GM19240 (cell line): ENCODE measurements around the gene ABHD14A.

ENCODE experiments used
- DNase-seq: peaks from one replicate; pipeline ENCODE4 v3.0.0; 2011; ENCODE audit warnings: low spot score; ENCODE audit not compliant: insufficient read length

The ABHD14A gene

GRCh38 chr3:51940648-51941462 lies 34.0 kb upstream of the ABHD14A start:
- no peak for DNase-seq

GRCh38 chr3:51941463-51941797 lies 33.4 kb upstream of the ABHD14A start:
- DNase-seq, result no peak

GRCh38 chr3:51941798-51942602 lies 32.9 kb upstream of the ABHD14A start, which contains the start of the genes PARP3 and RRP9:
Gene PARP3, plus strand, starts transcription at chr3:51942363. Its CDS starts 993 bp downstream, at chr3:51943356.
Gene RRP9, minus strand, starts transcription at chr3:51941904. Its CDS starts 37 bp downstream, at chr3:51941867.
- peak; percentile 99 for DNase-seq

GRCh38 chr3:51942603-51943450 lies 32.0 kb upstream of the ABHD14A start:
- DNase-seq, result peak; percentile 79

- DNase-seq, result no peak
Measured at GRCh38 chr3:51943451-51944391, 31.1 kb upstream of the ABHD14A start.

- no peak for DNase-seq
Measured at GRCh38 chr3:51944451-51945021, 30.3 kb upstream of the ABHD14A start.

- DNase-seq, result no peak
Measured at GRCh38 chr3:51945031-51945840, 29.6 kb upstream of the ABHD14A start.

GRCh38 chr3:51945926-51946705 lies 28.7 kb upstream of the ABHD14A start:
- DNase-seq, result no peak

GRCh38 chr3:51946796-51947195 lies 28.1 kb upstream of the ABHD14A start:
- DNase-seq, result no peak

- no peak for DNase-seq
Measured at GRCh38 chr3:51947215-51947900, 27.5 kb upstream of the ABHD14A start.

- DNase-seq, result no peak
Measured at GRCh38 chr3:51948016-51948580, 26.8 kb upstream of the ABHD14A start.

GRCh38 chr3:51949121-51949520 lies 25.7 kb upstream of the ABHD14A start:
- no peak for DNase-seq

- no peak for DNase-seq
Measured at GRCh38 chr3:51950899-51951298, 24.0 kb upstream of the ABHD14A start.

- DNase-seq, result no peak
Measured at GRCh38 chr3:51953445-51953844, 21.4 kb upstream of the ABHD14A start.

- DNase-seq, result no peak
Measured at GRCh38 chr3:51954105-51954504, 20.8 kb upstream of the ABHD14A start.

GRCh38 chr3:51954713-51955112 lies 20.2 kb upstream of the ABHD14A start:
- DNase-seq, result no peak

GRCh38 chr3:51955175-51955892 lies 19.5 kb upstream of the ABHD14A start, which contains the start of gene GPR62:
Gene GPR62, plus strand, starts transcription at chr3:51955381. Its CDS starts 272 bp downstream, at chr3:51955653.
- DNase-seq, result no peak
